ENCODE results near the gene PFKM. TPM values are rescaled to one million over a fixed set of nuclear protein-coding genes. Genes with fewer than 3 reads are reported as not detected.

The PFKM gene
- total RNA-seq, 1 donor from 2014 or later: 60.9 TPM

GRCh38 chr12:48104531-48104930 is 14.6 kb upstream of the PFKM start:
- H3K4me1 Mint-ChIP-seq (ENCODE audit: low read depth): peaks cover 27% of the 10 kb centered on the region
- no peaks in the 10 kb centered on the region for H3K9me3 Mint-ChIP-seq (ENCODE audit: low read depth)
- H3K4me3 Mint-ChIP-seq (ENCODE audit: unreplicated experiment): peak overlapping the region; percentile 84
- peak overlapping the region; percentile 28 for H3K27ac Mint-ChIP-seq (ENCODE audit: unreplicated experiment)
- no peak for TF ChIP-seq CTCF (IDR thresholded peaks at IDR 0.05)
- DNase-seq (ENCODE audit: low spot score): no peak
- H3K27me3 Mint-ChIP-seq (ENCODE audit: low read depth): no peaks in the 10 kb centered on the region
- H3K36me3 Mint-ChIP-seq (ENCODE audit: low read depth): no peaks in the 10 kb centered on the region

GRCh38 chr12:48105321-48105866 is 13.8 kb upstream of the PFKM start:
- peaks cover 27% of the 10 kb centered on the region for H3K4me1 Mint-ChIP-seq (ENCODE audit: low read depth)
- peak overlapping the region; percentile 99 for H3K27ac Mint-ChIP-seq (ENCODE audit: unreplicated experiment)
- H3K9me3 Mint-ChIP-seq (ENCODE audit: low read depth): no peaks in the 10 kb centered on the region
- H3K27me3 Mint-ChIP-seq (ENCODE audit: low read depth): peaks cover 3% of the 10 kb centered on the region
- TF ChIP-seq CTCF (IDR thresholded peaks at IDR 0.05): no peak
- no peak for DNase-seq (ENCODE audit: low spot score)
- H3K36me3 Mint-ChIP-seq (ENCODE audit: low read depth): no peaks in the 10 kb centered on the region
- H3K4me3 Mint-ChIP-seq (ENCODE audit: unreplicated experiment): peak overlapping the region; percentile 84

GRCh38 chr12:48105867-48106680 is 13.1 kb upstream of the PFKM start, which contains the start of gene SENP1:
Gene SENP1, minus strand, starts transcription at chr12:48106079. Its CDS starts 4,607 bp downstream, at chr12:48101472.
- no peaks in the 10 kb centered on the region for H3K9me3 Mint-ChIP-seq (ENCODE audit: low read depth)
- peak; percentile 53 for TF ChIP-seq CTCF (IDR thresholded peaks at IDR 0.05)
- H3K4me1 Mint-ChIP-seq (ENCODE audit: low read depth): peaks cover 27% of the 10 kb centered on the region
- no peaks in the 10 kb centered on the region for H3K36me3 Mint-ChIP-seq (ENCODE audit: low read depth)
- peak within 1 kb of the TSS; percentile 84 for H3K4me3 Mint-ChIP-seq (ENCODE audit: unreplicated experiment)
- H3K27me3 Mint-ChIP-seq (ENCODE audit: low read depth): peaks cover 3% of the 10 kb centered on the region
- peak; percentile 96 for DNase-seq (ENCODE audit: low spot score)
- peak within 1 kb of the TSS; percentile 99 for H3K27ac Mint-ChIP-seq (ENCODE audit: unreplicated experiment)

DNA sequence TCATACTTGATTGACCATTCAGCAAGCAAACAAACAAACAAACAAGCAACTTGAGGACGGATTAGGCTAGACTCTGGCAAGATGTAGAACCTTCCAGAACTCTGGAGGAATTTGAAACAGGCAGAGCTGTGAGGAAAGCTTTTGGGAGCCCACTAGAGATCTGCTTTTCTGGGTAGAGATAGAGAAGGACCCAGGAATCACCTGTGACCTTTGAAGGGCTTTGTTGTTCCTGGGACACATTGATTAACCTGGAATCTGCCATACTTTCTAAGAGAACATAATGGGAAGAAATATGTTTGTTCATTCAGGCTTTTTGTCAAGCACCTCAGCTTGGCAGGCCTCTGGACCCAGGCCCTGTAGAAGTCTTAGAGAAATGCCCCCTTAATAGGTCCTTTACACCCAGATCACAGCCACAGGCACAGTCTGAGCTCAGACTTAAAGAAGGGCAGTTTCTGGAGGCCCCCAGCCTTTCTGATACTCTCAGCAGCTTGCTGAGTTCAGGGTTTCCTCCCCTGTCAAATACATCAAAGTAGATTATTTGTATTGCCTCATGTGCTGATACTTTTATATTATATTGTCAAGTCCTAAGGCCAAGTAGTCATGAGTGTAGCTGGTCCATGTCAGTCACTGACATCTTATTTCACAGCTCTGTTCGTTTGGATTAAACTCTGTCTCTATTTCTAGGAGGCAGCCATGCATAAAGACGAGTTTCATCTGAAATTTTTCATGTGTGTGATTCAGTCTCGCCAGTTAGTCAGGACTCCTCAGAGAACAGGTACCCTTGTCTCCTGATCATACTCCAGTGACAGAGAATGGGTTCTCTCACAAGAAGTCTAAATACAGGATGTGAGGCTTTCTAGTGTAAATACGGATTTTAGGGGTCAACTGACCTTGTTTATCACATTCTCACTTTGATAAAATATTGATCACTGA is 12.2 kb upstream of the PFKM start:
- no peak for TF ChIP-seq CTCF (IDR thresholded peaks at IDR 0.05)
- Mint-ChIP-seq H3K4me3 (ENCODE audit: unreplicated experiment) (peak overlapping the region; percentile 84), H3K27me3 (ENCODE audit: low read depth) (peaks cover 3% of the 10 kb centered on the region), H3K9me3 (ENCODE audit: low read depth) (no peaks in the 10 kb centered on the region), H3K36me3 (ENCODE audit: low read depth) (no peaks in the 10 kb centered on the region), H3K4me1 (ENCODE audit: low read depth) (peaks cover 27% of the 10 kb centered on the region), H3K27ac (ENCODE audit: unreplicated experiment) (peak overlapping the region; percentile 99)
- no peak for DNase-seq (ENCODE audit: low spot score)

DNA sequence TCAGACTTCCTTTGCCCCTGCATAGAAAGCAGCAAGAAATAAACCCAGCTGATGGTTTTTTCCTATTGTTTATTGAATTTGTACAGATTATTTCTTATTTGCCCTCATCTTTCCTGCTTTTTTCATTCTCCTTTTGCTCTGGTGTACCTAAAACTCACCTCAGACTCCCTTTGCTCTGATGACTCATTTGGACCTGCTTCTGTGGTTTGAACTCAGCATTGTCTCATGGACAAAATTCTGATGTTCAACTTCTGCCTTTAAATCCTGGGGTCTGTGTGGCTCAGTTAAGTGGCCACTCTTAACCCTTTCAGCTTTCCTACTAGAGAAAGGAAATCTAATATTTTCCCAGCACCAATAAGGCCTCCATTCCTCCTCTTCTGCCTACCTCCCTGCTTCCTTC is 9.7 kb upstream of the PFKM start:
- Mint-ChIP-seq H3K36me3 (ENCODE audit: low read depth) (no peaks in the 10 kb centered on the region), H3K27ac (ENCODE audit: unreplicated experiment) (no peak overlapping the region), H3K27me3 (ENCODE audit: low read depth) (peaks cover 13% of the 10 kb centered on the region), H3K9me3 (ENCODE audit: low read depth) (no peaks in the 10 kb centered on the region), H3K4me1 (ENCODE audit: low read depth) (peaks cover 18% of the 10 kb centered on the region), H3K4me3 (ENCODE audit: unreplicated experiment) (no peak overlapping the region)
- DNase-seq (ENCODE audit: low spot score): no peak
- TF ChIP-seq CTCF (IDR thresholded peaks at IDR 0.05): no peak
